Measurements from ENCODE around the gene MCM3AP. TPM values are rescaled to one million over a fixed set of nuclear protein-coding genes. Genes with fewer than 3 reads are reported as not detected.

Gene MCM3AP
- total and polyA plus RNA-seq, 8 donors: 77.4 to 106 (median 94.9) TPM

DNA sequence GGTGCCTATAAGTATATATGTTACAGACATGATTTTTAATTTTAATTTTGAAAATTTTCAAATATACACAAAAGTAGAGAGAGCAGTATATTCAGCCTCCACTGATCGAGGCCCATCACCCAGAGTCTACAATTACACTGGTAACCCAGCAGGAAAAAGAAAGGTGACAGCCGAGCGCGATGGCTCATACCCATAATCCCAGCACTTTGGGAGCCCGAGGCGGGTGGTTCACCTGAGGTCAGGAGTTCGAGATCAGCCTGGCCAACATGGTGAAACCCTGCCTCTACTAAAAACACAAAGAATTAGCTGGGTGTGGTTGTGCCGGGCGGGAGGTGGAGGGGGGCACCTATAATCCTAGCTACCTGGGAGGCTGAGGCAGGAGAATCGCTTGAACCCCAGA lies 2.1 kb upstream of the MCM3AP start:
- Histone ChIP-seq H3K4me3 (peak overlapping the region in 1 of 2 donors; percentile 75), H3K27ac (no peak overlapping the region), H3K4me1 (peaks cover 26 to 55% of the 10 kb centered on the region in 2 donors), H3K9me3 (no peaks in the 10 kb centered on the region), H3K27me3 (no peaks in the 10 kb centered on the region), H3K36me3 (peaks cover 0 to 35% of the 10 kb centered on the region in 2 donors)
- DNase-seq: no peak
- TF ChIP-seq, protein P1, sequence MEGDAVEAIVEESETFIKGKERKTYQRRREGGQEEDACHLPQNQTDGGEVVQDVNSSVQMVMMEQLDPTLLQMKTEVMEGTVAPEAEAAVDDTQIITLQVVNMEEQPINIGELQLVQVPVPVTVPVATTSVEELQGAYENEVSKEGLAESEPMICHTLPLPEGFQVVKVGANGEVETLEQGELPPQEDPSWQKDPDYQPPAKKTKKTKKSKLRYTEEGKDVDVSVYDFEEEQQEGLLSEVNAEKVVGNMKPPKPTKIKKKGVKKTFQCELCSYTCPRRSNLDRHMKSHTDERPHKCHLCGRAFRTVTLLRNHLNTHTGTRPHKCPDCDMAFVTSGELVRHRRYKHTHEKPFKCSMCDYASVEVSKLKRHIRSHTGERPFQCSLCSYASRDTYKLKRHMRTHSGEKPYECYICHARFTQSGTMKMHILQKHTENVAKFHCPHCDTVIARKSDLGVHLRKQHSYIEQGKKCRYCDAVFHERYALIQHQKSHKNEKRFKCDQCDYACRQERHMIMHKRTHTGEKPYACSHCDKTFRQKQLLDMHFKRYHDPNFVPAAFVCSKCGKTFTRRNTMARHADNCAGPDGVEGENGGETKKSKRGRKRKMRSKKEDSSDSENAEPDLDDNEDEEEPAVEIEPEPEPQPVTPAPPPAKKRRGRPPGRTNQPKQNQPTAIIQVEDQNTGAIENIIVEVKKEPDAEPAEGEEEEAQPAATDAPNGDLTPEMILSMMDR (IDR thresholded peaks at IDR 0.05): no peak
- no peak for ATAC-seq
- intact Hi-C loops (cut with DNase I): no loop called here

DNA sequence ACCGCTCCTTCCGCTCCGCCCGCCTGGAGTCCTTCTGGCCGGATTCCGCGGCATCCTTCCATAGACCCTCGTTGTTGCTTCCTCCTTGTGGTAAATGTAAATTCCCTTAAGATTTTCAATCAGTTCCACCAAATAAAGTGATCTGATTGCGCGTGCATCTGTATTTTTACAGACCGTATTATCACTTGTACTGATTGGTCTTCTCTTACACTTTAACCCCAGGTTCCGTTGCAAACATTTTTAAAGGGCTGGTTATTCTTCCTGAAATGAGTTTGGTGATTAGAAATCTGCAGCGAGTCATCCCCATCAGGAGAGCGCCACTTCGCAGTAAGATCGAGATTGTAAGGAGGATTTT lies 1.2 kb upstream of the MCM3AP start:
- intact Hi-C loops (cut with DNase I): no loop called here
- Histone ChIP-seq H3K4me1 (peaks cover 36 to 63% of the 10 kb centered on the region in 2 donors), H3K27ac (peak overlapping the region; percentile 96), H3K36me3 (peaks cover 0 to 37% of the 10 kb centered on the region in 2 donors), H3K9me3 (no peaks in the 10 kb centered on the region), H3K4me3 (peak overlapping the region; percentile 75 to 84), H3K27me3 (no peaks in the 10 kb centered on the region)
- DNase-seq: no peak
- ATAC-seq: no peak
- TF ChIP-seq, protein P1 (IDR thresholded peaks at IDR 0.05): no peak

DNA sequence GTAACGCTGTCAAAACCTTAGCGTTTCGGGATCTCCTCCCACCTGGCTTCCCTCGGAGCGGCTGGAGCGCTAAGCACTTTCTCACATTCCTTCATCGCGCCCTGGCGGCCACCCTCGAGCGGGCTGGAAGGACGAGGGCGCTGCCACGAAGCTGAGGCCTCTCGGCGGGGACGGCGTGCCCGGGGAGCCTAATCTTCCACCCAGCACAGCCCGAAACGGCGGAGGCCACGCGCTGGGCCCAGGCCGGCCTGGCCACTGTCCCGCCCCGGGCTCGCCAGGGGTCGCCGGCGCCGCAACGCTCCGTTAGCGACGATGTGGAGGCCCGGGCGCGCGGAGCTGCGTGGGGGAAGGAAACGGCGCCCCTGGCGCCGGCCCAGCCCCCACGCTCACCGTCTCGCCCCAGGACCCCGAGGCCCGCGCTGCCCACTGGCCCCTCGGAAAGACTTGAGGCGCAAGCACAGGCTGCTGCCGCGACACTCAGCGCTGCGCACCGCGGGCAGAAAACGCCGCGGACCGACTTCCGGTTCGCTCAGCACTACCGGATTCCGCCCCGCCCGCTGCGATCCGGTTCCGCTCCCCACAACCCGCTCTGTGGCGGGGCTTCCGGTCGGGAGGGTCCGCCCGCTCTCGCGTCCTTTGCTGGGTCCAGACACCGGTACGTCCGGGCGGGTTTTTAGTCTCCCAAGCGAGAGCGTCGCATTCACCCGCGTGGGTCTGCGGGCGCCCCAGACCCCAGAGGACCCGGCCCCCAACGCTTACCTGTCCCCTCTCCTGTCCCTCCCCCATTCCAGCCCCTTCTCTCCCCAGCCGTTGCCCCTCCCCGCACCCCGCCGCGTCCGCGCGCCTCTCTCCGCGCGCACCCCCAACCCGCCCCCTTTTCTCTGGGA lies 593 bp upstream of the MCM3AP start, which contains the start of gene YBEY:
YBEY (plus strand) TSS at position 582 of the 887 bp plus-strand sequence. CDS start 572 bp downstream, outside the sequence.
- peak; percentile 97 for ATAC-seq
- H3K27me3 ChIP-seq: no peaks in the 10 kb centered on the region
- H3K9me3 ChIP-seq: no peaks in the 10 kb centered on the region
- peak; percentile 90 to 97 (median 92) for DNase-seq
- peaks cover 36 to 69% of the 10 kb centered on the region in 2 donors for H3K4me1 ChIP-seq
- peaks cover 0 to 37% of the 10 kb centered on the region in 2 donors for H3K36me3 ChIP-seq
- intact Hi-C loops (cut with DNase I): no loop called here
- peak within 1 kb of the TSS; percentile 96 for H3K27ac ChIP-seq
- TF ChIP-seq, protein P1 (IDR thresholded peaks at IDR 0.05): peak in 1 of 2 donors; percentile 29
- H3K4me3 ChIP-seq: peak within 1 kb of the TSS; percentile 75 to 84

DNA sequence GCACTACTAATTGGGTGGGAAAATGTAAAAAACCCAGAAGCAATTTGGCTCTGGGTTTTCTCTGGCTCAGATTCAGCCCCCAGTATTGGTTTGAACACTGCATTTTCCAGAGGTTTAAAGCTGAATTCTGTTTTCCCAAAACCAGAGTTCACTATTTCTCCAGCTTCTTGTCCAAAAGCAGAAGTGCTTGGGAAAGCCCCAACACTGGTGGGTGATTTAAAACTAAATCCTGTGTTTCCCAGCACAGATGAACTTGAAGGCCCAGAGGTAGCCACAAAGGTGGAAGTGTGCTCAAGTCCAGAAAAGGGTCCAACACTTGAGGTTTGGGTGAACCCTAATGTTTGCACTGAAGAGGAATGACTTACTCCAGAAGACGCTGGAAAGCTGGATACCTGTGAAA lies 678 bp downstream of the MCM3AP start:
- H3K4me3 ChIP-seq: peak overlapping the region in 1 of 2 donors; percentile 75
- ATAC-seq: no peak
- DNase-seq: no peak
- H3K4me1 ChIP-seq: peaks cover 36 to 70% of the 10 kb centered on the region in 2 donors
- H3K36me3 ChIP-seq: peaks cover 0 to 50% of the 10 kb centered on the region in 2 donors
- no peaks in the 10 kb centered on the region for H3K27me3 ChIP-seq
- H3K9me3 ChIP-seq: no peaks in the 10 kb centered on the region
- TF ChIP-seq, protein P1 (IDR thresholded peaks at IDR 0.05): no peak
- peak overlapping the region in 1 of 2 donors; percentile 96 for H3K27ac ChIP-seq
- intact Hi-C loops (cut with DNase I): no loop called here

DNA sequence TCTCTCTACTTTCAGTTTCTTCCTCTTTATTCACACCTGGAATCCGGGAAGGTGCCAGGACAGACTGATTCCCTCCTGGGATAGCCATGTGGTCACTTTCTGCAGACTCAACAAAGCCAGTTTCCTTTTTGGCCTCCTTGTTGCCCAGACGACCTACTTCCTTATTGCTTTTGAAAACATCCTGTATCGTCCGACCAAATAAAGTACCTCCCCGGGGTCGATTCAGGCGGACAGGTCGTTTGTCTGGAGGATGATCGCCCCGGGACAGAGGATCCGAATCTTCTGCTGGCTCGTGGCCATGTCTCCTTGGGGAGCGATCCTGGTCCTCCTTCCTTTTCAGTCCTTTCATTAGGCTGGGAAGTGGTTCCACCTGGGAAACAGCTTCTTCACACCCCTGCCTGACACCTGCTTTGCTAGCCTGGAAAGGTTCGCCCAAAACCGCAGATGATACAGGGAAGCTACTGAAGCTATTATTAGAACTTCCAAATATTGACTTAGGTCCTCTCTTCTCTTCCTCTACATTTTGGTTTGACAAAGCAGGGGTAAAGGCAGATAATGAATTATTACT lies 1.2 kb downstream of the MCM3AP start:
- TF ChIP-seq, protein P1 (IDR thresholded peaks at IDR 0.05): no peak
- Histone ChIP-seq H3K27ac (peak overlapping the region in 1 of 2 donors; percentile 96), H3K4me1 (peaks cover 36 to 69% of the 10 kb centered on the region in 2 donors), H3K4me3 (peak overlapping the region in 1 of 2 donors; percentile 75), H3K27me3 (no peaks in the 10 kb centered on the region), H3K36me3 (peaks cover 0 to 56% of the 10 kb centered on the region in 2 donors), H3K9me3 (no peaks in the 10 kb centered on the region)
- intact Hi-C loops (cut with DNase I): no loop called here
- DNase-seq (no peak), ATAC-seq (no peak)

Measured in left lung (tissue), 10 donors.